C4-2B (cell line): Measurements from ENCODE around the gene PHLDA2.

Source experiments
- ZFX ChIP-seq: fragments of 450-650 bp; IDR thresholded peaks from 2 replicates; pipeline ENCODE4 v1.6.1; 2017
- TF ChIP-seq, protein P1 (sequence below): fragments of 450-650 bp; conservative IDR thresholded peaks from 2 replicates; pipeline ENCODE4 v1.5.1; 2017; ENCODE audit warnings: mild to moderate bottlenecking

GRCh38 chr11:2958251-2958650 is 29.0 kb upstream of the PHLDA2 start:
- TF ChIP-seq, protein P1, sequence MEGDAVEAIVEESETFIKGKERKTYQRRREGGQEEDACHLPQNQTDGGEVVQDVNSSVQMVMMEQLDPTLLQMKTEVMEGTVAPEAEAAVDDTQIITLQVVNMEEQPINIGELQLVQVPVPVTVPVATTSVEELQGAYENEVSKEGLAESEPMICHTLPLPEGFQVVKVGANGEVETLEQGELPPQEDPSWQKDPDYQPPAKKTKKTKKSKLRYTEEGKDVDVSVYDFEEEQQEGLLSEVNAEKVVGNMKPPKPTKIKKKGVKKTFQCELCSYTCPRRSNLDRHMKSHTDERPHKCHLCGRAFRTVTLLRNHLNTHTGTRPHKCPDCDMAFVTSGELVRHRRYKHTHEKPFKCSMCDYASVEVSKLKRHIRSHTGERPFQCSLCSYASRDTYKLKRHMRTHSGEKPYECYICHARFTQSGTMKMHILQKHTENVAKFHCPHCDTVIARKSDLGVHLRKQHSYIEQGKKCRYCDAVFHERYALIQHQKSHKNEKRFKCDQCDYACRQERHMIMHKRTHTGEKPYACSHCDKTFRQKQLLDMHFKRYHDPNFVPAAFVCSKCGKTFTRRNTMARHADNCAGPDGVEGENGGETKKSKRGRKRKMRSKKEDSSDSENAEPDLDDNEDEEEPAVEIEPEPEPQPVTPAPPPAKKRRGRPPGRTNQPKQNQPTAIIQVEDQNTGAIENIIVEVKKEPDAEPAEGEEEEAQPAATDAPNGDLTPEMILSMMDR: no peak
- TF ChIP-seq ZFX: no peak
